Esophagus mucosa (tissue), 1 donor: Measurements from ENCODE around the gene ZNF366. TPM values are rescaled to one million over a fixed set of nuclear protein-coding genes. Genes with fewer than 3 reads are reported as not detected.
A peak's percentile ranks its signal among the peaks of the same experiment; 100 is the strongest.

ENCODE experiments used
- ATAC-seq: fragments of 200-7000 bp; cut with Tn5 transposase; one replicate; pipeline ENCODE4 v1.9.1; 2020
- total RNA-seq: library from RNA; stranded (reverse); gene quantifications from one replicate; pipeline ENCODE4 v1.2.4, GENCODE V29; 2023
- donor health status: DM: yes; HTN: yes; CAD: no.

ZNF366 gene
- total RNA-seq, 1 donor from 2014 or later, result 1.1 TPM

DNA sequence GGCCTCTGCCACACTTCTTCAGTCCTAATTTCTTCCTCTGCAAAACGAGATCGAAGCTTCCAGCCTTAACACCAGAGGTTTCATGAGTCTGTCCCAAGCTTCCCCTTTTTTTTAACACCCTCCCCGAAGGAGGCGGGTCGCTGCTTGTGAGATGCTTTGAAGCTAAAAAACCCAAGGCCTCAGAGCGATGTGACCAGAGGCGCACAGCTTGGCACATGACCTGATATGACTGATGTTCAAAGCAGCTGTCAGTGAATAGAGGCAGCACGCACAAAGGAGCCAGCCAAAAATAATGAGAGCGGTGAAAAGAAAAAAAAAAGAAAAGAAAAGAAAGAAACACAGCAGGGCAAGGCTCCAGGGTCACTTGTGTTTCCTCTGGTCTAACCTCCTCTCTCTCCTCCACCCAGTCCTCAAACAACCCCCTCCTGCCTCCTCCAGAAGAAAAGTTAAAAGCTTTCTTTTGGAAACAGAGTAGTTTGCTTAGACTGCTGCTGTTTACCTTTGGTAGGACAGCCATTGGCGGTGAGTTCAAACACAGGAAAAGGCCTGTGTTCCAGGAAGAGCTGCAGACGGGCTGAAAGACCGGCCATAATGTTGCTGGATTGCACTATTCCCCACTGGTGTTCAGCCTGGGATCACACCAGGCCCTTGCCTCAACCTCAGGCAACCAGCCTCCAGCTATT is 10.9 kb upstream of the ZNF366 start:
- ATAC-seq, result peak; percentile 48

- no peak for ATAC-seq
These were observed 9.7 kb upstream of the ZNF366 start for GRCh38 chr5:72516916-72517315.

GRCh38 chr5:72515211-72515610 is 8.0 kb upstream of the ZNF366 start:
- no peak for ATAC-seq

DNA sequence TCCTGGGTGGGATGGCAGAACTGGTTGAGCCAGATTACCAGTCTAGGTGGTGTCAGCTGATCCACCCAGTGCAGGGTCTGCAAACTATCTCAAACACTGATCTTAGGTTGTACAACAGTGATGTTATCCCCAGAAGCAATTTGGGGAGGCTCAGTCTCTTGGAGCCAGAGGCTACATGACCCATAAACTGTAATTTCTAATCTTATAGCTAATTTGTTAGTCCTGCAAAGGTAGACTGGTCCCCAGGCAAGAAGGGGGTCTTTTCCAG is 5.3 kb upstream of the ZNF366 start:
- ATAC-seq, result no peak

DNA sequence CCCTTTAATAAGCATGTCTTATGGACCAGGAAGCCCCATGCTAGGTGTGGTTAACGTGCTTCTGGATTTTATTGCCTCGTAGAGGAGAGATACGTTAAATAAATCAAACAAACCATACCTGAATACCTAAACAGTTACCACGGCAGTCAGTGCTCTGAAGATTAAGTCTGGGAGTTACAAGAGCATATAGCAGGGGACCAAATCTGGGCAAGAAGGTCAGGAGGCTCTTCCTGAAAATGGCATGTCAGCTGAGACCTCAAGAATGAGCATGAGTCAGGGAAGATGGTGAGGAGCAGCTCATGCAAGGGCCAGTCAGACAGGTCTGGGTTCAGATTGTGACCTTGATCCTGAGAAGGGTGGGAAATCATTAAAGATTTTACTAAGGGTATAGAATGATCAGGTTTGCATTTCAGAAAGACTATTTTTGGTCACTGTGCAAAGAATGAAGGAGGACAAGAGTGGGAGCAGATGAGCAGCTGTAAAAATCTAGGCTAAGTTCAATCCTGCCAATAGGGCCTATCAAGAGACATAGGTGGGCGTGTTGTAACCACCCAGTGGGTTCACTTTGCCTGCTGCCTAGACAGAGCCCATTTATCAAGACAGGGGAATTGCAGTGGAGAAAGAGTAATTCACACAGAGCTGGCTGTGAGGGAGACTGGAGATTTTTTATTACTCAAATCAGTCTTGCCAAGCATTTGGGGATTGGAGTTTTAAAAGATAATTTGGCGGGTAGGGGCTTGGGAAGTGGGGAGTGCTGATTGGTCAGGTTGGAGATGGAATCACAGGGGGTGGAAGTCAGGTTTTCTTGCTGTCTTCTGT is 4.8 kb upstream of the ZNF366 start:
- peak; percentile 20 for ATAC-seq

DNA sequence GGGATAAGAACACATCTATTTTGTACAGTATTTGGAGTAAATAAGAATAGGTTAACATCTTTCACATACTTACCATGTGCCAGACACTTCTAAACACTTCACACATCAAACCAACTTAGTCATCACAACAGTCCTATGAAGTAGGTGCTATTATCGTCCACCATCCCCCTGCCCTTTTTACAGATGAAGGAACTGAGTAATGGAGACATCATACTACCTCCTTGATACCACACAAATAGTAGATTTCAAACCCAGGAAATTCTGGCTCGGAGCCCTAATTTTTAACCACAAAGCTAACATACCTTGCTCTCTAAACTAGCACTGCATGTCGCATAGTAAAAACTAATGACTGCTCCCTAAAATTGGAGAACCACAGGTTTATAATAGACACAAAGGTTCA is 4.2 kb upstream of the ZNF366 start:
- no peak for ATAC-seq

DNA sequence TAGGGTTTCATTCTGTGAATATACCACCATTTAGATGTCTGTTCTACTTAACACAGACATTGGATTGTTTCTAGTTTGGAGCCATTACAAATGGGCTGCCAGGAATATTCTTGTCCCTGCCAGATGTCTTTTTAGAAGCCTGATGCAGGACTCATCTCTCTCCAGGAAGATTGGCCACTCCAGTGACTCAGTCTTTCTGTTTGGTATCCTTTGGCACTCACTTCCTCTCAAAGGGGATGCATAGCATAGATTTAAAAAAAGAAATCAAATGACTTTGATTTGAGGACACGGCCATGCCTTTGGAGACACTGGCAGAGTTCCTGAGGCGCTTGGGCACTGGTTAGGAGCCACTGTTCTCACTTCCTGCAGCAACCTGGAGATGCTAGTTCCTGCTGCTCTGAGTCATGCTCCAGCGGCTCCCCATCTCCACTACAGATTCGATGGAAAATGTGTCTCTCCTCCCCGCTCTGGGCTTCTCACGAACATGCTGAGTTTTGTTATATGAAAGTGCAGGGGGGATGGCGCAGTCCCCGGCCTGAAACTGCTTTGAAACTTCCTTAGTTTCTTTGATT is 3.5 kb upstream of the ZNF366 start:
- peak; percentile 50 for ATAC-seq

DNA sequence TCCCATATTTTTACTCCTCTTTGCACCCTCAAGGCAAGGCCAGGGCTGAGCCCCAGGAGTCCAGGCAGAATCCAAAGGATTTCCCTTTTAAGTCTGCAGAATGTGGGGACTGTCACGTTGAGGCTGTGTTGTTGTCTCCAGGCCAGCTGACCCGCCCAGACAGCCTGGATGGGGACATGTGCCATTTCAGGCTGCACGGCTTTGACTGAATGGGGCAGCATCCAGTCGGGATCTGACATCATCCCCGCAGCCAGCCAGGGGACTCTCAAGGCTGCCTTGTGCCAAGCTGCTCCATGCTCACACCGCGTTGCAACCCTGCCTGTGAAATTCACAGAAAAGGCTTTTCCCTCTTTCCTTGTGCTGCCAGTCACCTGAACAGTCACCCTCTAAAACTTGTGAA is 2.2 kb upstream of the ZNF366 start:
- no peak for ATAC-seq

DNA sequence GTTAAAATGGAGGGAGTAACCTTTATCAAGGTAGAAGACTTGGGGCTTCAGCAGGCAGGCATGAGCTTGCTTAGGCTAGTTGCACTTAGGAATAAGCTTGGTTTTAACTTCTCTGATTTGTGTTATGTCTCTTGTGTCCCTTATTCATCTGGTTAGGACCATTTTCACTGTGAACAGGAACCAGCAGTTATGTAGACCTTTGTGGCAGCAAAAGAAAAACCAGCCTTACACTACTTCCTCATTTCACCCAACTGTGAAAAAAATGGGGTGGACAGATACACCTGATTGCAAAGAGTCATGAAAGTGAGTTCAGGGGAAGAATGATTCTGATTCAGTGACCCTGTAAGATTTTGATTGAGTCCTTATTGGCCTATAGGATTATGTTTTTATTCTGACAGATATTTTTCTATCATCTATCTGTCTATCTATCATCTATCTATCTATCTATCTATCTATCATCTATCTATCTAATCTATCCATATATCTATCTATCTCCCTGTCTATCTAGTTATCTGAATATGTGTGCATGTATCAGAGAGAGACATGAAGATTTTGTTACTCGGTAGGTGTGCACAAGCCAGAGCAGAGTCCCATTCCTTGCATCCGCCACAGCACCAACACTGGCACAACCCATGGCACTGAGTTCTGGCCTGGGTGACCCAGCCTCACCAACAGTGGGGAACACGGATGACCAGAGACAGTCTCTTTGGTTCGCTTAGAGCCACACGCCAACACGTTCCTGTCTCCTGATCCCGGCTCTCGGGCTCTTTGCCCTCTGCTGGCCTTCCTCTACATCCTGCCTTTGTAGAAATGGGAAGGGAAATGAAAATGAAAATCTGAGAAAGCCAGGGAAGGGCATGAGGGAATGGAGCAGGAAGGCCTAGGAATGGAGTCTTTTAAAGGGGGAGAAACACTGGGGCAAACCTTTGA is 1.3 kb upstream of the ZNF366 start:
- ATAC-seq, result peak; percentile 20

DNA sequence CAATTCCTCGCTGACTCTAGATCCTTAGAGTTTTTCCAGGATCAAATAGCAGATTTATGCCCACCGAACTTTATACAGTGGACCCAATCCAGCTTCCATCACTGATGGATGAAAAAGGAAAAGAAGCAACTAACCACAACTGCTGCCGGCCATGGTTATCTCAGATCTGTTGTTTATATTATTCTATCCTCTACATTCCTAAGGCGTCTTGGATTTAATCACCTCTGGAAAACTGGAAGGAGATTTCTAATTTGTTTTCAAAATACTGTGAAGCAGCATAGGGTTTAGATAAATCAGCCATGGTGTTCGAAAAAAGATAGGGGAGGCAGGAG is 663 bp upstream of the ZNF366 start:
- no peak for ATAC-seq

- ATAC-seq, result no peak
These were observed 1.1 kb downstream of the ZNF366 start for GRCh38 chr5:72506158-72506549.

- no peak for ATAC-seq
These were observed 1.6 kb downstream of the ZNF366 start for GRCh38 chr5:72505539-72506157.

DNA sequence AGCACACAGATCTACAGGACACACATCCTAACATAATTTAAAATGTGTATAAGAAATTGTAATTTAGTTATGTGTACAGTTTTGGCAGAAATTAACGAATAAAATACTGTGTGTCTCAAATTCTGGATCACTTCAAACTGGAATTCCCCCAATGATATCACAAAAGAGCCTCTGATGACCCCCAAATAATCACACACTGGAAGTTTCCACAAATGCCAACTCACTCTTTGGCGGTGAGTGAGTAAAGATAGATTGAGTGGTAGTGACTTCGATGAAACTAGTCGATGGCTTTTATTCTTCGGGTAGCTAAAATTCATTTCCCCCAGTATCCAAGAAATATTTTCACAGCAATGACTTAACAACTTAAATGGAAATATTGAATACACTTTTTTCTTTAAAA is 2.2 kb downstream of the ZNF366 start:
- no peak for ATAC-seq

DNA sequence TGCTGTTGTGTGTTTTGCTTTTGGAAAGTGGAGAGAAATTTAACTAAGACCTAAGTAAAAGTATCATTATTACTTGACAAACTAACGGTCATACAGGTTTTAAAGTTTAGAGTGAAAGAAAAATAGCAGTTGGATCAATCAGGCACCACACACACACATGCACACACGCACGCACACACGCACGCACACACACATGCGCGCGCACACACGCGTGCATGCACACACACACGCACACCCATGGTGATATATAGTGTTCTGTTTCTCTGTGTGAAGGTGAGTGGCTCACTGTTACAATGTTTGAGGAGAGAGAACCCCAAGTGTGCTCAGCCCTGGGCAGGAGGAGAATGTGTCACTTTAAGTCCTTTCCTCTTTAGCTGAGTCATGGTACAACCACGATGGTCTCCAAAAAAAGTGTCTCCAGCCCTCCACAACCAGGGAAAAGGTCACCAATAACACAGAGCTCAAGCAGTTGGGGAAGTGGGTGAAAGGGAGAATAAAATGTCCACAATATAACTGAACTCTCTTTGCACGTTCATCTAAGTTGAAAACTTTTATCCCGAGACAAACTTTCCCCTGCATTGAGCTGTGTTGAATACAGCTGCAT is 3.2 kb downstream of the ZNF366 start:
- ATAC-seq, result no peak

DNA sequence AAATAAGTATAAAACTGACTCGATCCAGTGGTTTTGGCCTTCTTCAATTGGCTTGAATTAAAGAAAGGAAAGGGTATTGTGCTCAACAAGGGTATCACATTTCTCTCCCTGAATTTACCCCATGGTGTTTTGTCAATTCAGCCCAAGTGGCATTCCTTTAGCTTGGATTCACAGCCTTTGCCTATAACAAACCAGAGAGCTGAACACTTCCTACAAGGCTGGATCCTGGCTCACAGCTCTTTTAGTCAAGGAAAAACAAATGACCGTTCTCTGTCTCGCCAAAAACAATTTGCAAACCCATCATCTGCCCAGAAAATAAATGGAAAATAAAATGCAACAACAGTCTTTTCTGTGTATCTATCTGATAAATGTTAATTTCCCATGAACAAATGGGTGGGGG is 5.7 kb downstream of the ZNF366 start:
- ATAC-seq, result no peak

GRCh38 chr5:72499730-72500129 is 7.5 kb downstream of the ZNF366 start:
- no peak for ATAC-seq

DNA sequence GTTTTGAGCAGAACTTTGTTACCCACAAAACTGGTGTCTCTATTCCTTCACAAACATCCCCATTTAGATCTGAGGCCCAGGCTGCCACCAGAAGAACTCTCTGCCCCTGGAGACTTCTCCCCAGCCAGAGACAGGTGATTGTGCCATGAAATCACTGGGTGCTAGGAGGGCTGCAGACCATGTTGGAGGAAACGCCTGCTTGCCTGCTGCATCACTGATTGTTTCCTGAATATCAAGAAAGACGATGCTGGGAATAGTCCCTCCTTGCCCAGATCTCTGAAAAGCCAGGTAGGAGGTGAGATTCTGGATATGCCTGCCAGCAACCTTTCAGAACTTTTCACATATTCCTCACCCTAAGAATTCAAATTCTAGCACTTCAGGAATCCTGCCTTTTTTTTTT is 8.1 kb downstream of the ZNF366 start:
- ATAC-seq, result no peak

GRCh38 chr5:72498284-72498683 is 8.9 kb downstream of the ZNF366 start:
- no peak for ATAC-seq

GRCh38 chr5:72497823-72498222 is 9.4 kb downstream of the ZNF366 start:
- no peak for ATAC-seq

GRCh38 chr5:72495410-72495809 is 11.8 kb downstream of the ZNF366 start:
- ATAC-seq, result no peak

GRCh38 chr5:72494623-72495124 is 12.5 kb downstream of the ZNF366 start:
- ATAC-seq, result no peak

DNA sequence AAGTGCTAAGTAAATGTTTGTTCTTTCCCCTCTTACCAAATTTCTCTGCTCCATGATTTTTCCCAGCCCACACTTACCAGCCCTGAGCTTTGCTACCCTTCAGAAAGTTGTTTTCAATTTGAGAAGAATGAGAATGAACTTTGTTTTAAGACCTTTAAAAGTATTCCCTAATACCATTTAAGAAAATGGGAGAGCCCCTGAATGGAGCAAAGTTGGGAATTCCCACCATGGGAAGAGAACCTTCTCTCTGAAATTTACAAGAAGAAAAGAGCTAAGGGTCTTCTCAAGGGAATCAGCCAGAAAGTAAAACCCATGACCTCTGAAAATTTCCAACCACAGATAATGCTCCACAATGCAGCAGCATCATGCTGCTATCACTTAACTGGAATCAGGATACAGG is 17.7 kb downstream of the ZNF366 start:
- ATAC-seq, result no peak
